ENCODE measurements around the gene LIMCH1.
"Not testable (repeated sequence)": the region's sequence is repeated elsewhere in the genome, so short reads cannot be mapped to it uniquely, and the experiment has no call there.

Gene LIMCH1

GRCh38 chr4:41702770-41703169 lies 164.8 kb downstream of the LIMCH1 start:
- Histone ChIP-seq H3K9me3 (ENCODE audit: control insufficient read depth, insufficient read depth, low read length) (no peaks in the 10 kb centered on the region), H3K4me3 (ENCODE audit: low read depth, low read length) (no peak overlapping the region), H3K27me3 (ENCODE audit: control insufficient read depth, insufficient read depth, low read length) (no peaks in the 10 kb centered on the region), H3K4me1 (ENCODE audit: control insufficient read depth, insufficient read depth, low read length) (no peaks in the 10 kb centered on the region), H3K27ac (ENCODE audit: low read depth, low read length) (no peak overlapping the region), H3K36me3 (ENCODE audit: control insufficient read depth, insufficient read depth, low read length) (no peaks in the 10 kb centered on the region), H3K9ac (ENCODE audit: low read depth, low read length) (no peak overlapping the region)

- Histone ChIP-seq H3K4me3 (ENCODE audit: low read depth, low read length) (no peak overlapping the region), H3K4me1 (ENCODE audit: control insufficient read depth, insufficient read depth, low read length) (no peaks in the 10 kb centered on the region), H3K36me3 (ENCODE audit: control insufficient read depth, insufficient read depth, low read length) (no peaks in the 10 kb centered on the region), H3K27ac (ENCODE audit: low read depth, low read length) (no peak overlapping the region), H3K9me3 (ENCODE audit: control insufficient read depth, insufficient read depth, low read length) (no peaks in the 10 kb centered on the region), H3K9ac (ENCODE audit: low read depth, low read length) (no peak overlapping the region), H3K27me3 (ENCODE audit: control insufficient read depth, insufficient read depth, low read length) (no peaks in the 10 kb centered on the region)
Observed at GRCh38 chr4:41703785-41704184, 165.8 kb downstream of the LIMCH1 start.

- Histone ChIP-seq H3K4me3 (ENCODE audit: low read depth, low read length) (no peak overlapping the region), H3K27ac (ENCODE audit: low read depth, low read length) (no peak overlapping the region), H3K4me1 (ENCODE audit: control insufficient read depth, insufficient read depth, low read length) (no peaks in the 10 kb centered on the region), H3K9me3 (ENCODE audit: control insufficient read depth, insufficient read depth, low read length) (no peaks in the 10 kb centered on the region), H3K9ac (ENCODE audit: low read depth, low read length) (no peak overlapping the region), H3K36me3 (ENCODE audit: control insufficient read depth, insufficient read depth, low read length) (no peaks in the 10 kb centered on the region), H3K27me3 (ENCODE audit: control insufficient read depth, insufficient read depth, low read length) (no peaks in the 10 kb centered on the region)
Observed at GRCh38 chr4:41709844-41710481, 172.0 kb downstream of the LIMCH1 start.

GRCh38 chr4:41711654-41712053 lies 173.7 kb downstream of the LIMCH1 start:
- H3K36me3 ChIP-seq (ENCODE audit: control insufficient read depth, insufficient read depth, low read length); H3K27me3 ChIP-seq (ENCODE audit: control insufficient read depth, insufficient read depth, low read length); H3K4me3 ChIP-seq (ENCODE audit: low read depth, low read length); H3K27ac ChIP-seq (ENCODE audit: low read depth, low read length); H3K9me3 ChIP-seq (ENCODE audit: control insufficient read depth, insufficient read depth, low read length); H3K9ac ChIP-seq (ENCODE audit: low read depth, low read length); H3K4me1 ChIP-seq (ENCODE audit: control insufficient read depth, insufficient read depth, low read length): not testable (repeated sequence)

GRCh38 chr4:41712425-41712824 lies 174.5 kb downstream of the LIMCH1 start:
- Histone ChIP-seq H3K4me1 (ENCODE audit: control insufficient read depth, insufficient read depth, low read length) (no peaks in the 10 kb centered on the region), H3K36me3 (ENCODE audit: control insufficient read depth, insufficient read depth, low read length) (no peaks in the 10 kb centered on the region), H3K9me3 (ENCODE audit: control insufficient read depth, insufficient read depth, low read length) (no peaks in the 10 kb centered on the region), H3K27me3 (ENCODE audit: control insufficient read depth, insufficient read depth, low read length) (no peaks in the 10 kb centered on the region), H3K27ac (ENCODE audit: low read depth, low read length) (no peak overlapping the region), H3K4me3 (ENCODE audit: low read depth, low read length) (no peak overlapping the region), H3K9ac (ENCODE audit: low read depth, low read length) (no peak overlapping the region)

- H3K9ac ChIP-seq (ENCODE audit: low read depth, low read length): no peak overlapping the region
- H3K36me3 ChIP-seq (ENCODE audit: control insufficient read depth, insufficient read depth, low read length): no peaks in the 10 kb centered on the region
- no peak overlapping the region for H3K27ac ChIP-seq (ENCODE audit: low read depth, low read length)
- no peak overlapping the region for H3K4me3 ChIP-seq (ENCODE audit: low read depth, low read length)
- no peaks in the 10 kb centered on the region for H3K9me3 ChIP-seq (ENCODE audit: control insufficient read depth, insufficient read depth, low read length)
- H3K4me1 ChIP-seq (ENCODE audit: control insufficient read depth, insufficient read depth, low read length): no peaks in the 10 kb centered on the region
- H3K27me3 ChIP-seq (ENCODE audit: control insufficient read depth, insufficient read depth, low read length): no peaks in the 10 kb centered on the region
Observed at GRCh38 chr4:41713768-41714167, 175.8 kb downstream of the LIMCH1 start.

- no peaks in the 10 kb centered on the region for H3K9me3 ChIP-seq (ENCODE audit: control insufficient read depth, insufficient read depth, low read length)
Observed at GRCh38 chr4:41714364-41715000, 176.5 kb downstream of the LIMCH1 start.

GRCh38 chr4:41715155-41715554 lies 177.2 kb downstream of the LIMCH1 start:
- Histone ChIP-seq H3K27ac (ENCODE audit: low read depth, low read length) (no peak overlapping the region), H3K9ac (ENCODE audit: low read depth, low read length) (no peak overlapping the region), H3K27me3 (ENCODE audit: control insufficient read depth, insufficient read depth, low read length) (no peaks in the 10 kb centered on the region), H3K4me3 (ENCODE audit: low read depth, low read length) (no peak overlapping the region), H3K4me1 (ENCODE audit: control insufficient read depth, insufficient read depth, low read length) (no peaks in the 10 kb centered on the region), H3K9me3 (ENCODE audit: control insufficient read depth, insufficient read depth, low read length) (no peaks in the 10 kb centered on the region), H3K36me3 (ENCODE audit: control insufficient read depth, insufficient read depth, low read length) (no peaks in the 10 kb centered on the region)

More at GRCh38 chr4:41714364-41715000, 176.5 kb downstream of the LIMCH1 start:
- no peak overlapping the region for H3K9ac ChIP-seq (ENCODE audit: low read depth, low read length)
- H3K36me3 ChIP-seq (ENCODE audit: control insufficient read depth, insufficient read depth, low read length): no peaks in the 10 kb centered on the region
- no peak overlapping the region for H3K4me3 ChIP-seq (ENCODE audit: low read depth, low read length)
- H3K27ac ChIP-seq (ENCODE audit: low read depth, low read length): no peak overlapping the region
- no peaks in the 10 kb centered on the region for H3K4me1 ChIP-seq (ENCODE audit: control insufficient read depth, insufficient read depth, low read length)
- H3K27me3 ChIP-seq (ENCODE audit: control insufficient read depth, insufficient read depth, low read length): no peaks in the 10 kb centered on the region

- no peak overlapping the region for H3K9ac ChIP-seq (ENCODE audit: low read depth, low read length)
- no peaks in the 10 kb centered on the region for H3K27me3 ChIP-seq (ENCODE audit: control insufficient read depth, insufficient read depth, low read length)
- H3K27ac ChIP-seq (ENCODE audit: low read depth, low read length): no peak overlapping the region
Observed at GRCh38 chr4:41718907-41719306, 180.9 kb downstream of the LIMCH1 start.

GRCh38 chr4:41719417-41719816 lies 181.5 kb downstream of the LIMCH1 start:
- Histone ChIP-seq H3K9ac (ENCODE audit: low read depth, low read length) (no peak overlapping the region), H3K4me3 (ENCODE audit: low read depth, low read length) (no peak overlapping the region), H3K9me3 (ENCODE audit: control insufficient read depth, insufficient read depth, low read length) (no peaks in the 10 kb centered on the region), H3K27ac (ENCODE audit: low read depth, low read length) (no peak overlapping the region), H3K4me1 (ENCODE audit: control insufficient read depth, insufficient read depth, low read length) (no peaks in the 10 kb centered on the region), H3K27me3 (ENCODE audit: control insufficient read depth, insufficient read depth, low read length) (no peaks in the 10 kb centered on the region), H3K36me3 (ENCODE audit: control insufficient read depth, insufficient read depth, low read length) (no peaks in the 10 kb centered on the region)

More at GRCh38 chr4:41718907-41719306, 180.9 kb downstream of the LIMCH1 start:
- Histone ChIP-seq H3K9me3 (ENCODE audit: control insufficient read depth, insufficient read depth, low read length) (no peaks in the 10 kb centered on the region), H3K4me3 (ENCODE audit: low read depth, low read length) (no peak overlapping the region), H3K4me1 (ENCODE audit: control insufficient read depth, insufficient read depth, low read length) (no peaks in the 10 kb centered on the region), H3K36me3 (ENCODE audit: control insufficient read depth, insufficient read depth, low read length) (no peaks in the 10 kb centered on the region)

- Histone ChIP-seq H3K36me3 (ENCODE audit: control insufficient read depth, insufficient read depth, low read length) (no peaks in the 10 kb centered on the region), H3K9ac (ENCODE audit: low read depth, low read length) (no peak overlapping the region), H3K4me1 (ENCODE audit: control insufficient read depth, insufficient read depth, low read length) (no peaks in the 10 kb centered on the region), H3K27ac (ENCODE audit: low read depth, low read length) (no peak overlapping the region), H3K27me3 (ENCODE audit: control insufficient read depth, insufficient read depth, low read length) (0 out of 2 replicates have a peak, but pooled peaks cover 4% of the 10 kb centered on the region), H3K4me3 (ENCODE audit: low read depth, low read length) (no peak overlapping the region), H3K9me3 (ENCODE audit: control insufficient read depth, insufficient read depth, low read length) (no peaks in the 10 kb centered on the region)
Observed at GRCh38 chr4:41722181-41722580, 184.2 kb downstream of the LIMCH1 start.

Data from HUES48 (cell line).